Gastrocnemius medialis (tissue), 4 donors: ENCODE results near the gene TASOR. TPM values are rescaled to one million over a fixed set of nuclear protein-coding genes. Genes with fewer than 3 reads are reported as not detected.

ENCODE experiments used
- ATAC-seq, 2 donors: fragments of 150-250 bp; one replicate each; pipeline ENCODE4 v1.9.1; 2016
- DNase-seq, 2 donors: peaks; one replicate each; pipeline ENCODE4 v3.0.0-alpha.2; 2019
- H3K27ac ChIP-seq, 4 donors: fragments of 200-600 bp; sonication (generic); 1 replicate in 1 of 4; 2 replicates in 3 of 4; pipeline ENCODE4 v1.5.1; 2016 to 2018; ENCODE audit warnings: mild to moderate bottlenecking in 2 of 4, moderate library complexity in 1 of 4
- H3K27me3 ChIP-seq, 3 donors: fragments of 200-600 bp; sonication (generic) in 2 of 3; 1 replicate in 1 of 3; 2 replicates in 2 of 3; pipeline versions ENCODE4 v1.5.1 to v1.6.0; 2016 to 2019; ENCODE audit warnings: mild to moderate bottlenecking in 1 of 3, moderate library complexity in 1 of 3
- H3K36me3 ChIP-seq, 2 donors: fragments of 200-600 bp; sonication (generic) in 1 of 2; one replicate each; pipeline ENCODE4 v1.5.1; 2017 to 2018
- H3K4me1 ChIP-seq, 2 donors: fragments of 200-600 bp; sonication (generic) in 1 of 2; one replicate each; pipeline ENCODE4 v1.5.1; 2016 to 2017; ENCODE audit warnings: mild to moderate bottlenecking in 2 of 2
- H3K4me3 ChIP-seq, 4 donors: fragments of 200-600 bp; sonication (generic) in 3 of 4; 1 replicate in 1 of 4; 2 replicates in 3 of 4; pipeline ENCODE4 v1.5.1; 2016 to 2019; ENCODE audit warnings: mild to moderate bottlenecking in 2 of 4
- H3K9me3 ChIP-seq, 3 donors: fragments of 200-600 bp; sonication (generic) in 2 of 3; 1 replicate in 1 of 3; 2 replicates in 2 of 3; pipeline ENCODE4 v1.5.1; 2016 to 2019
- POLR2A ChIP-seq, 2 donors: fragments of 450-650 bp; IDR thresholded peaks; one replicate each; pipeline ENCODE4 v1.6.1; 2017; ENCODE audit warnings: antibody characterized with exemption in 2 of 2, mild to moderate bottlenecking in 2 of 2, moderate library complexity in 2 of 2
- in situ Hi-C, 4 donors: fragments of 200-750 bp; cut with MboI; loops; one replicate each; pipeline versions ENCODE4 v1.15.0 to v1.8.0; 2017; ENCODE audit warnings: low sequenced_read_pairs in 4 of 4
- intact Hi-C: fragments of 100-400 bp; cut with DNase I; formaldehyde crosslinking; loops from one replicate; pipeline ENCODE4 v1.15.1; 2023; ENCODE audit warnings: low total_unique reads
- total RNA-seq, 4 donors: library from RNA; depleted of rRNA; stranded (reverse); fragments of >200 nt; gene quantifications; one replicate each; pipeline versions ENCODE4 v1.1.0 to v1.2.3, GENCODE V29; 2016
- TF ChIP-seq, protein P1 (sequence below), 5 experiments: fragments of 450-650 bp in 3 of 5; fragments of 200-600 bp in 2 of 5; sonication (generic) in 2 of 5; IDR thresholded peaks in 4 of 5; conservative IDR thresholded peaks in 1 of 5; 1 replicate in 4 of 5; 2 replicates in 1 of 5; pipeline ENCODE4 v1.5.1; 2016 to 2019; ENCODE audit warnings: antibody characterized with exemption in 5 of 5, mild to moderate bottlenecking in 3 of 5, moderate library complexity in 3 of 5

The TASOR gene, protein sequence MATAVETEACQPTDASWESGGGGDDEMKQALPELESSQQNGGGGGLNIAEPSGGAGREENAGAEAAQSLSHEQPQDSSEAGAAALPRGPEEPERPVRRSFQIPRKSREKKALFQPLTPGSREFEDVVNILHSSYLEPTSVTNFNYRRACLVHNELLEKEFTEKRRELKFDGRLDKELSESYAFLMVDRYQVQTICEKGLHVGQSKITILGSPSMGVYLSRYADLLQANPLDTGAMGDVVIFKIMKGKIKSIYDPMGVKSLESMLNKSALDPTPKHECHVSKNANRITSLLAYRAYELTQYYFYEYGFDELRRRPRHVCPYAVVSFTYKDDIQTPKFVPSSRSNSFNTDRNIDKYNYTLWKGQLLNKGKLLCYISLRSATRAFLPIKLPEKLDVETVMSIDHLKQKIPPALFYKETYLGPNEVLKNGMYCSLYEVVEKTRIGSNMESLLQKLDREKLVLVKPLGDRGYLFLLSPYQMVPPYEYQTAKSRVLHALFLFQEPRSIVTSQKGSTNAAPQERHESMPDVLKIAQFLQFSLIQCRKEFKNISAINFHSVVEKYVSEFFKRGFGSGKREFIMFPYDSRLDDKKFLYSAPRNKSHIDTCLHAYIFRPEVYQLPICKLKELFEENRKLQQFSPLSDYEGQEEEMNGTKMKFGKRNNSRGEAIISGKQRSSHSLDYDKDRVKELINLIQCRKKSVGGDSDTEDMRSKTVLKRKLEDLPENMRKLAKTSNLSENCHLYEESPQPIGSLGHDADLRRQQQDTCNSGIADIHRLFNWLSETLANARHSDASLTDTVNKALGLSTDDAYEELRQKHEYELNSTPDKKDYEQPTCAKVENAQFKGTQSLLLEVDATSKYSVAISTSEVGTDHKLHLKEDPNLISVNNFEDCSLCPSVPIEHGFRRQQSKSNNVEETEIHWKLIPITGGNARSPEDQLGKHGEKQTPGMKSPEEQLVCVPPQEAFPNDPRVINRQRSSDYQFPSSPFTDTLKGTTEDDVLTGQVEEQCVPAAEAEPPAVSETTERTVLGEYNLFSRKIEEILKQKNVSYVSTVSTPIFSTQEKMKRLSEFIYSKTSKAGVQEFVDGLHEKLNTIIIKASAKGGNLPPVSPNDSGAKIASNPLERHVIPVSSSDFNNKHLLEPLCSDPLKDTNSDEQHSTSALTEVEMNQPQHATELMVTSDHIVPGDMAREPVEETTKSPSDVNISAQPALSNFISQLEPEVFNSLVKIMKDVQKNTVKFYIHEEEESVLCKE (N-terminal part only)
- 10 to 100 TPM; 15.4 to 47.2 (median 31.8) TPM for total RNA-seq

DNA sequence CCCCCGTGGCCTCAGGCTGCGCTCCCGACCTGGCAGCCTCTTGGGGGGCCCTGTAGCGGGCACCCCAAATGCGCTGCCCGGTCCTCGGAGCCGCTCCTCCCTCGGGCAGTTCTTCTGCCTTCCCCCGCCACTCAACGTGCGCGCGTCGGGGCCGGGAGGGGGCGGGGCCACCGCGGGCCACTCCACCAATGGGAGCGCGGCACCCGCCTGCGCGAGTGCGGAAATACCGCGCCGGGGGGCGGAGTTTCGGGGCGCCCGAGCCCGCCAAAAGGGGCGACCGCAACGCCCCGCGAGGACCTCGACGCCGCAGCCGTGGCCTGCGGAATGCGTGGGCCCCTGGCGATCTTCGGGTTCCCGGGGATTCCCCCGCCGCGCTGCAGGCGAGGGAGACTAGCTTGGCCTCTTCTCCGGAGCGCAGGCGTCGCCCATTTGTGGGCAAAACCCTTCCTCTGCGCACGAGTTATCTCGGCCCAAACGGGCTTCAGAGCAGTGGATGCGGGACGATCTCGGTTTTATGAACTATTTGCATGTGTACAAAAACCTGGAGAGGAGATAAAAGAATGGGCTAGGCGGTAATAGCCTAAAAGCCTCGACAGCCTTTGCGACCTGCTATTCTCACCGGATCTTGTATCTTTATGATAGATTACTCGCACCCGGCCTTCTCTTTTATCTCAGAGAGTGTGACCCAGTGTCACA lies at the start of gene TASOR:
TASOR (minus strand) TSS at position 144 of the 696 bp plus-strand sequence. CDS start 259 bp downstream, outside the sequence.
- Histone ChIP-seq H3K36me3 (no peaks in the 10 kb centered on the region), H3K4me3 (peak within 1 kb of the TSS; percentile 86 to 98 (median 94)), H3K9me3 (no peaks in the 10 kb centered on the region), H3K27ac (peak within 1 kb of the TSS; percentile 97 to 99 (median 98)), H3K27me3 (no peaks in the 10 kb centered on the region), H3K4me1 (peaks cover 13 to 14% of the 10 kb centered on the region in 2 donors)
- TF ChIP-seq, protein P1, sequence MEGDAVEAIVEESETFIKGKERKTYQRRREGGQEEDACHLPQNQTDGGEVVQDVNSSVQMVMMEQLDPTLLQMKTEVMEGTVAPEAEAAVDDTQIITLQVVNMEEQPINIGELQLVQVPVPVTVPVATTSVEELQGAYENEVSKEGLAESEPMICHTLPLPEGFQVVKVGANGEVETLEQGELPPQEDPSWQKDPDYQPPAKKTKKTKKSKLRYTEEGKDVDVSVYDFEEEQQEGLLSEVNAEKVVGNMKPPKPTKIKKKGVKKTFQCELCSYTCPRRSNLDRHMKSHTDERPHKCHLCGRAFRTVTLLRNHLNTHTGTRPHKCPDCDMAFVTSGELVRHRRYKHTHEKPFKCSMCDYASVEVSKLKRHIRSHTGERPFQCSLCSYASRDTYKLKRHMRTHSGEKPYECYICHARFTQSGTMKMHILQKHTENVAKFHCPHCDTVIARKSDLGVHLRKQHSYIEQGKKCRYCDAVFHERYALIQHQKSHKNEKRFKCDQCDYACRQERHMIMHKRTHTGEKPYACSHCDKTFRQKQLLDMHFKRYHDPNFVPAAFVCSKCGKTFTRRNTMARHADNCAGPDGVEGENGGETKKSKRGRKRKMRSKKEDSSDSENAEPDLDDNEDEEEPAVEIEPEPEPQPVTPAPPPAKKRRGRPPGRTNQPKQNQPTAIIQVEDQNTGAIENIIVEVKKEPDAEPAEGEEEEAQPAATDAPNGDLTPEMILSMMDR (IDR thresholded peaks at IDR 0.05 in 4 of 5, conservative IDR thresholded peaks at IDR 0.05 in 1 of 5) = no peak
- peak; percentile 58 to 65 for TF ChIP-seq POLR2A (IDR thresholded peaks at IDR 0.05)
- peak; percentile 38 to 73 for DNase-seq
- in situ Hi-C loops (no loop called here), intact Hi-C loops (loop anchor here (1.0 to 2.0 kb wide), 2 partner anchors 118 to 126 kb away; partner anchors contain the start of genes ARHGEF3 and CCDC66)
- ATAC-seq = peak; percentile 88 to 91

DNA sequence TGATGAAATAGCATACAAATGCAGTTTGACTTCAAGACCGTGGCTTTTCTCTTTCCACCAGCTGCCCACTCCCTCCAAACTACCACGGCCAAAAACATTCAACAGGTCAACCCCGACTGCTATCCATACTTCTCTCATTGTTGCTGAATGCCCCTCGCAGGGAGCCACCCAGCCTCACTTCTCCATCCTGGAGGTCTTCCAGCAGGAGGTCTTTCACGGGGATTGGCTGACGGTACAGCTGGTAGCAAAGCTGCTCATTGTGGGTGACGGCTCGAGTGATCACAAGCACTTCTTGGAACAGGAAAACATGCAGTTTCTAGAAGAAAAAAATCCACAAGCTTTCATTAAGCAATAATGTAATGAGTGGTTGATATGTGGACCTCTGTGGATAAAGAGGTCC lies 49.0 kb upstream of the TASOR start:
- no peaks in the 10 kb centered on the region for H3K4me1 ChIP-seq
- intact Hi-C loops = no loop called here
- H3K27me3 ChIP-seq = no peaks in the 10 kb centered on the region
- TF ChIP-seq, protein P1 (IDR thresholded peaks at IDR 0.05 in 4 of 5, conservative IDR thresholded peaks at IDR 0.05 in 1 of 5) = no peak
- TF ChIP-seq POLR2A (IDR thresholded peaks at IDR 0.05) = no peak
- H3K36me3 ChIP-seq = peaks cover 0 to 44% of the 10 kb centered on the region in 2 donors
- no peak for ATAC-seq
- no peaks in the 10 kb centered on the region for H3K9me3 ChIP-seq
- in situ Hi-C loops = no loop called here
- H3K27ac ChIP-seq = no peak overlapping the region
- no peak for DNase-seq
- no peak overlapping the region for H3K4me3 ChIP-seq

DNA sequence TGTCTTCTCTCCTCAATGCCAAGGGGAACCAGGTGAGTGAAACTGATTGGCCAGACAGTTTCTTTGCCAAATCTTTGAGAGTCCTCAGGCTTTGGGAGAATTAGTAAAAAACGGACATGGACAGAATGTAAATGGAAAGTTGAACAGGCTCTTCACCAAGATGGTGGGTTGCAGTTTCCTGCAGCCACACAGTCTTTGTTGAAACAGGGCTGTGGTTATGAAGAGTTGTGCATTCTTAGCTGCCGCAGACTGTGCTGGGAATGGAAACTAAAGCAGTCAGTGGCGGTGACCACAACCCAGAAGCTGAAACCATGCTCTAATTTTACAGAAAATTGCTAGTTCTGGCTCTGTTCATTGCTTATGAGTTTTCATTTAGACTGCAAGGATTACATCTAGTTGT lies 42.1 kb upstream of the TASOR start:
- in situ Hi-C loops (no loop called here), intact Hi-C loops (no loop called here)
- ATAC-seq (no peak), DNase-seq (no peak)
- no peak overlapping the region for H3K27ac ChIP-seq
- H3K27me3 ChIP-seq = no peaks in the 10 kb centered on the region
- no peaks in the 10 kb centered on the region for H3K4me1 ChIP-seq
- H3K36me3 ChIP-seq = peaks cover 0 to 36% of the 10 kb centered on the region in 2 donors
- TF ChIP-seq POLR2A (IDR thresholded peaks at IDR 0.05) = no peak
- TF ChIP-seq, protein P1 (IDR thresholded peaks at IDR 0.05 in 4 of 5, conservative IDR thresholded peaks at IDR 0.05 in 1 of 5) = no peak
- no peaks in the 10 kb centered on the region for H3K9me3 ChIP-seq
- no peak overlapping the region for H3K4me3 ChIP-seq

DNA sequence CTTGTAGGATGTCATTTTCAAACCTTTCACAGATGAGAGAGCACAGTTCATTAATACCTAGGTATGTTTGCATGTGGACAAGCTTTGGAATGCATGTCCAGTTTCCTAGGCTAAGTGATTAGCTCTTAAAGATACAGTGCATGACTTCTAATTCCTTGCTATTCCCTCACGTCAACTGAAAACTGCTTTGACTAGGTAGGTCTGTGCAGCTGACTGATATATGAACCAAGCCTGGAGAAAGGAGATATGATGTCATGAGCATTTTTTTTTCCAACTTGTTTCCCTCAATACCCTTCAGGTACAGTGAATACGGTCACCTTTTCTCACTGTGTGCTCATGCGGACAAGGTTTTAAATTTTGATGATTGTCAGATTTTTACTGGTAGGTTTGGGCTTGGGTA lies 41.6 kb upstream of the TASOR start:
- DNase-seq (no peak), ATAC-seq (no peak)
- Histone ChIP-seq H3K36me3 (peaks cover 0 to 35% of the 10 kb centered on the region in 2 donors), H3K27me3 (no peaks in the 10 kb centered on the region), H3K9me3 (no peaks in the 10 kb centered on the region), H3K27ac (no peak overlapping the region), H3K4me1 (no peaks in the 10 kb centered on the region), H3K4me3 (no peak overlapping the region)
- TF ChIP-seq, protein P1 (IDR thresholded peaks at IDR 0.05 in 4 of 5, conservative IDR thresholded peaks at IDR 0.05 in 1 of 5) = no peak
- TF ChIP-seq POLR2A (IDR thresholded peaks at IDR 0.05) = no peak
- in situ Hi-C loops (no loop called here), intact Hi-C loops (no loop called here)
